Measurements from ENCODE around the gene ZBTB12. TPM values are rescaled to one million over a fixed set of nuclear protein-coding genes. Genes with fewer than 3 reads are reported as not detected.

Gene ZBTB12
- total and polyA plus RNA-seq, 2 of the 13 experiments (the other 11 are each of a cell fraction or from before 2014, with no cell fraction given), result 4.8 to 6.0 TPM

- TF ChIP-seq ZNF512B (CRISPR knock-in tag; IDR thresholded peaks at IDR 0.05; ENCODE audit: borderline replicate concordance) (no peak), ZNF263 (CRISPR knock-in tag; IDR thresholded peaks at IDR 0.05) (peak; percentile 49; the same call in 1 of the 2 replicates), ZNF142 (CRISPR knock-in tag; IDR thresholded peaks at IDR 0.05) (peak; percentile 25; the same call in 1 of the 2 replicates), HES4 (CRISPR knock-in tag; IDR thresholded peaks at IDR 0.05; ENCODE audit: borderline replicate concordance) (no peak), ZZZ3 (CRISPR knock-in tag; IDR thresholded peaks at IDR 0.05; ENCODE audit: borderline replicate concordance) (no peak), TARDBP (CRISPR knock-in tag; IDR thresholded peaks at IDR 0.05) (peak; percentile 88), ARID3A (IDR thresholded peaks at IDR 0.05; ENCODE audit: low read depth, low read length) (peak; percentile 64), ZNF639 (CRISPR knock-in tag; conservative IDR thresholded peaks at IDR 0.05) (no peak), PTBP1 (IDR thresholded peaks at IDR 0.05; ENCODE audit: low read depth, low read length, poor library complexity, severe bottlenecking) (no peak), ZBTB8A (CRISPR knock-in tag; IDR thresholded peaks at IDR 0.05; ENCODE audit: borderline replicate concordance, low read depth) (no peak), ZNF775 (CRISPR knock-in tag; IDR thresholded peaks at IDR 0.05; ENCODE audit: borderline replicate concordance) (no peak), RAD51 (IDR thresholded peaks at IDR 0.05; ENCODE audit: borderline replicate concordance) (no peak), CAMTA2 (CRISPR knock-in tag; IDR thresholded peaks at IDR 0.05; ENCODE audit: borderline replicate concordance) (no peak), ZNF792 (CRISPR knock-in tag; IDR thresholded peaks at IDR 0.05) (peak; percentile 84; the same call in 1 of the 2 replicates), ZNF761 (CRISPR knock-in tag; conservative IDR thresholded peaks at IDR 0.05) (0 out of 2 replicates have a peak, but pooled peaks have one; percentile 56), NR1H2 (CRISPR knock-in tag; IDR thresholded peaks at IDR 0.05; ENCODE audit: borderline replicate concordance, low read depth) (no peak)
Observed at GRCh38 chr6:31865205-31866118, 36.4 kb downstream of the ZBTB12 start (continued).

Data from HepG2 (cell line).